ENCODE data around the gene GALNT15. TPM values are rescaled to one million over a fixed set of nuclear protein-coding genes. Genes with fewer than 3 reads are reported as not detected.

The GALNT15 gene
- total RNA-seq, 1 donor from 2014 or later, result 0.17 TPM

GRCh38 chr3:16280671-16281070, 106.2 kb downstream of the GALNT15 start:
- H3K4me3 ChIP-seq (ENCODE audit: low read depth, low read length), result no peak overlapping the region
- H3K27me3 ChIP-seq (ENCODE audit: control insufficient read depth, insufficient read depth, low read length), result no peaks in the 10 kb centered on the region
- no peak for DNase-seq (ENCODE audit: low read depth)
- TF ChIP-seq CTCF (IDR thresholded peaks at IDR 0.05; ENCODE audit: insufficient read depth, low read length, poor library complexity, severe bottlenecking), result no peak
- H3K36me3 ChIP-seq (ENCODE audit: control insufficient read depth, insufficient read depth, low read length), result no peaks in the 10 kb centered on the region

Other genes with a start within 250 kb of the GALNT15 start
- gene DPH3, start 90.3 kb downstream of the GALNT15 start, total RNA-seq, result 29.6 and 30.5 TPM in 2 replicates
- gene OXNAD1, start 90.5 kb downstream of the GALNT15 start, total RNA-seq, result 16.6 and 18.8 TPM in 2 replicates